Measurements from ENCODE around the gene SCRT2. TPM values are rescaled to one million over a fixed set of nuclear protein-coding genes. Genes with fewer than 3 reads are reported as not detected.

The SCRT2 gene
- total and polyA plus RNA-seq, 4 donors, result not detected

DNA sequence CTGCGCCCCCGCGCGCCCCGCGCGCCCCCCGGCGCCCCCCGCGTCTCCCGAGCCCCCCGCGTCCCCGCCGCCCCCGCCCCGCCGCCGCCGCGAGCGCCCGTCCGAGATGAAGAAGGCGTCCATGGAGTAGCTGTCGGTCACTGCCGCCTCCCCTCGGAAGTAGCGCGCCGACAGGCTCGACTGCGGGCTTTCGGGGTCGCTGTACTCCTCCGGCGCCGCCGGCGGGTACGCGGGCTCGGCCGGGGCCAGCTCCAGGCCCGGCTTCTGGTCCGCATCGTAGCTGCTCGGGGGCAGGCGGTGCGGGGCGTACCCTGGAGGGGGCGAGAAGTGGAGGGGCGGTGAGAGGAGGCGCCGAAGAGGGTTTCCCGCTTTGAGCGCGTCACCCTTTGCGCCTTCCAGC is 11.5 kb downstream of the SCRT2 start (continued):
- TF ChIP-seq, protein P1, sequence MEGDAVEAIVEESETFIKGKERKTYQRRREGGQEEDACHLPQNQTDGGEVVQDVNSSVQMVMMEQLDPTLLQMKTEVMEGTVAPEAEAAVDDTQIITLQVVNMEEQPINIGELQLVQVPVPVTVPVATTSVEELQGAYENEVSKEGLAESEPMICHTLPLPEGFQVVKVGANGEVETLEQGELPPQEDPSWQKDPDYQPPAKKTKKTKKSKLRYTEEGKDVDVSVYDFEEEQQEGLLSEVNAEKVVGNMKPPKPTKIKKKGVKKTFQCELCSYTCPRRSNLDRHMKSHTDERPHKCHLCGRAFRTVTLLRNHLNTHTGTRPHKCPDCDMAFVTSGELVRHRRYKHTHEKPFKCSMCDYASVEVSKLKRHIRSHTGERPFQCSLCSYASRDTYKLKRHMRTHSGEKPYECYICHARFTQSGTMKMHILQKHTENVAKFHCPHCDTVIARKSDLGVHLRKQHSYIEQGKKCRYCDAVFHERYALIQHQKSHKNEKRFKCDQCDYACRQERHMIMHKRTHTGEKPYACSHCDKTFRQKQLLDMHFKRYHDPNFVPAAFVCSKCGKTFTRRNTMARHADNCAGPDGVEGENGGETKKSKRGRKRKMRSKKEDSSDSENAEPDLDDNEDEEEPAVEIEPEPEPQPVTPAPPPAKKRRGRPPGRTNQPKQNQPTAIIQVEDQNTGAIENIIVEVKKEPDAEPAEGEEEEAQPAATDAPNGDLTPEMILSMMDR (IDR thresholded peaks at IDR 0.05; ENCODE audit: low read depth, low read length, missing input control), result no peak

DNA sequence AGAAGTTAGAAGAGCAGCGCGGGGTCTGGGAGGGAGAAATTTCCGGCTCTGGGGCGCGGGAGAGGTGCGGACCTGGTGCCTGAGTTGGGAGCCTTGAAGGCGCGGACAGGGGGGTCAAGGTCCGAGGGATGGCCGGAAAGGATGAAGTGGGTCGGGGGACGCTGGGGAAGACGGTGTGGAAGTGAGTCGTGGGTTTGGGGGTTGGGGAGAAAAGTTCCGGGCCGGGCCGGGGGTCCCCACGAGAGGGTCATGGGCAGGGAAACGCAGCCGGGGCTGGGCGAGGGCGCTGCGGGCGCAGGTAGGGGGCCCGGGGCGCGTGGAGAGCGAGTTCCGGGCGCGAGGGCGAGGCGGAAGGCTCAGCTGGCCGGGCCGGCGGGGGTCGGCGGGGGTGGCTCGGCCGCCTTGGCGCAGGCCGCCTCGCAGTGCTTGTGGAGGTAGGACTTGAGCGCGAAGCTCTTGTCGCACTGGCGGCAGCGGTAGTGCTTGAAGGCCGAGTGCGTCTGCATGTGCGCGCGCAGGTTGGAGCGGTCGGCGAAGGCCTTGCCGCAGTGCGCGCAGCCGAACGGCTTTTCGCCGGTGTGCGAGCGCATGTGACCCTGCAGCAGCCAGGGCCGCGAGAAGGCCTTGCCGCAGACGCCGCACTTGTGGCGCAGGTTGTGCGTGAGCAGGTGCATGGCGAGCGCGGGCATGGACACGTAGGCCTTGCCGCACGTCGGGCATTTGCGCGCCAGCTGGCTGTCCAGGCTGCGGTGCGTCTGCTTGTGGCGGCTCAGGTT is 12.1 kb downstream of the SCRT2 start:
- WGBS, result 7% methylated on average over 84 of the region's 84 CpGs
- H3K4me1 ChIP-seq (ENCODE audit: control insufficient read depth in 4 of 4, insufficient read depth in 4 of 4, low read length in 3 of 4), result peaks cover 0 to 9% (median 1%) of the 10 kb centered on the region in 4 donors
- H3K9me3 ChIP-seq (ENCODE audit: control insufficient read depth in 4 of 4, low read length in 3 of 4), result no peaks in the 10 kb centered on the region
- H3K9ac ChIP-seq (ENCODE audit: low read depth in 1 of 2, low read length in 2 of 2), result no peak overlapping the region
- peak overlapping the region in 1 of 3 donors; percentile 5 for H3K4me3 ChIP-seq (ENCODE audit: low read depth in 1 of 3, low read length in 3 of 3)
- no peak overlapping the region for H3K27ac ChIP-seq (ENCODE audit: low read depth in 1 of 2, low read length in 2 of 2)
- DNase-seq (ENCODE audit: low spot score), result no peak
- TF ChIP-seq JUND (IDR thresholded peaks at IDR 0.05) (no peak), TAF1 (conservative IDR thresholded peaks at IDR 0.05) (no peak), HNF4G (IDR thresholded peaks at IDR 0.05) (no peak), NR2F2 (IDR thresholded peaks at IDR 0.05) (no peak), YY1 (IDR thresholded peaks at IDR 0.05) (no peak), SP1 (IDR thresholded peaks at IDR 0.05) (no peak), HNF4A (conservative IDR thresholded peaks at IDR 0.05) (no peak)
- TF ChIP-seq, protein P2, sequence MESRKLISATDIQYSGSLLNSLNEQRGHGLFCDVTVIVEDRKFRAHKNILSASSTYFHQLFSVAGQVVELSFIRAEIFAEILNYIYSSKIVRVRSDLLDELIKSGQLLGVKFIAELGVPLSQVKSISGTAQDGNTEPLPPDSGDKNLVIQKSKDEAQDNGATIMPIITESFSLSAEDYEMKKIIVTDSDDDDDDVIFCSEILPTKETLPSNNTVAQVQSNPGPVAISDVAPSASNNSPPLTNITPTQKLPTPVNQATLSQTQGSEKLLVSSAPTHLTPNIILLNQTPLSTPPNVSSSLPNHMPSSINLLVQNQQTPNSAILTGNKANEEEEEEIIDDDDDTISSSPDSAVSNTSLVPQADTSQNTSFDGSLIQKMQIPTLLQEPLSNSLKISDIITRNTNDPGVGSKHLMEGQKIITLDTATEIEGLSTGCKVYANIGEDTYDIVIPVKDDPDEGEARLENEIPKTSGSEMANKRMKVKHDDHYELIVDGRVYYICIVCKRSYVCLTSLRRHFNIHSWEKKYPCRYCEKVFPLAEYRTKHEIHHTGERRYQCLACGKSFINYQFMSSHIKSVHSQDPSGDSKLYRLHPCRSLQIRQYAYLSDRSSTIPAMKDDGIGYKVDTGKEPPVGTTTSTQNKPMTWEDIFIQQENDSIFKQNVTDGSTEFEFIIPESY (IDR thresholded peaks at IDR 0.05), result no peak
- TF ChIP-seq, protein P3, sequence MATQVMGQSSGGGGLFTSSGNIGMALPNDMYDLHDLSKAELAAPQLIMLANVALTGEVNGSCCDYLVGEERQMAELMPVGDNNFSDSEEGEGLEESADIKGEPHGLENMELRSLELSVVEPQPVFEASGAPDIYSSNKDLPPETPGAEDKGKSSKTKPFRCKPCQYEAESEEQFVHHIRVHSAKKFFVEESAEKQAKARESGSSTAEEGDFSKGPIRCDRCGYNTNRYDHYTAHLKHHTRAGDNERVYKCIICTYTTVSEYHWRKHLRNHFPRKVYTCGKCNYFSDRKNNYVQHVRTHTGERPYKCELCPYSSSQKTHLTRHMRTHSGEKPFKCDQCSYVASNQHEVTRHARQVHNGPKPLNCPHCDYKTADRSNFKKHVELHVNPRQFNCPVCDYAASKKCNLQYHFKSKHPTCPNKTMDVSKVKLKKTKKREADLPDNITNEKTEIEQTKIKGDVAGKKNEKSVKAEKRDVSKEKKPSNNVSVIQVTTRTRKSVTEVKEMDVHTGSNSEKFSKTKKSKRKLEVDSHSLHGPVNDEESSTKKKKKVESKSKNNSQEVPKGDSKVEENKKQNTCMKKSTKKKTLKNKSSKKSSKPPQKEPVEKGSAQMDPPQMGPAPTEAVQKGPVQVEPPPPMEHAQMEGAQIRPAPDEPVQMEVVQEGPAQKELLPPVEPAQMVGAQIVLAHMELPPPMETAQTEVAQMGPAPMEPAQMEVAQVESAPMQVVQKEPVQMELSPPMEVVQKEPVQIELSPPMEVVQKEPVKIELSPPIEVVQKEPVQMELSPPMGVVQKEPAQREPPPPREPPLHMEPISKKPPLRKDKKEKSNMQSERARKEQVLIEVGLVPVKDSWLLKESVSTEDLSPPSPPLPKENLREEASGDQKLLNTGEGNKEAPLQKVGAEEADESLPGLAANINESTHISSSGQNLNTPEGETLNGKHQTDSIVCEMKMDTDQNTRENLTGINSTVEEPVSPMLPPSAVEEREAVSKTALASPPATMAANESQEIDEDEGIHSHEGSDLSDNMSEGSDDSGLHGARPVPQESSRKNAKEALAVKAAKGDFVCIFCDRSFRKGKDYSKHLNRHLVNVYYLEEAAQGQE (IDR thresholded peaks at IDR 0.05), result no peak
- TF ChIP-seq, protein P4, sequence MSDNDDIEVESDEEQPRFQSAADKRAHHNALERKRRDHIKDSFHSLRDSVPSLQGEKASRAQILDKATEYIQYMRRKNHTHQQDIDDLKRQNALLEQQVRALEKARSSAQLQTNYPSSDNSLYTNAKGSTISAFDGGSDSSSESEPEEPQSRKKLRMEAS (IDR thresholded peaks at IDR 0.05), result no peak
- H3K27me3 ChIP-seq (ENCODE audit: control insufficient read depth in 4 of 4, insufficient read depth in 4 of 4, low read length in 3 of 4), result peaks cover 10 to 26% (median 13%) of the 10 kb centered on the region in 4 donors
- H3K36me3 ChIP-seq (ENCODE audit: control insufficient read depth in 4 of 4, insufficient read depth in 3 of 4, low read depth in 1 of 4, low read length in 3 of 4), result no peaks in the 10 kb centered on the region

Measured in liver (tissue), 9 donors.